ENCODE measurements around the gene MOV10L1. TPM values are rescaled to one million over a fixed set of nuclear protein-coding genes. Genes with fewer than 3 reads are reported as not detected.

Gene MOV10L1
- polyA plus RNA-seq, 1 donor = 1.2 TPM

DNA sequence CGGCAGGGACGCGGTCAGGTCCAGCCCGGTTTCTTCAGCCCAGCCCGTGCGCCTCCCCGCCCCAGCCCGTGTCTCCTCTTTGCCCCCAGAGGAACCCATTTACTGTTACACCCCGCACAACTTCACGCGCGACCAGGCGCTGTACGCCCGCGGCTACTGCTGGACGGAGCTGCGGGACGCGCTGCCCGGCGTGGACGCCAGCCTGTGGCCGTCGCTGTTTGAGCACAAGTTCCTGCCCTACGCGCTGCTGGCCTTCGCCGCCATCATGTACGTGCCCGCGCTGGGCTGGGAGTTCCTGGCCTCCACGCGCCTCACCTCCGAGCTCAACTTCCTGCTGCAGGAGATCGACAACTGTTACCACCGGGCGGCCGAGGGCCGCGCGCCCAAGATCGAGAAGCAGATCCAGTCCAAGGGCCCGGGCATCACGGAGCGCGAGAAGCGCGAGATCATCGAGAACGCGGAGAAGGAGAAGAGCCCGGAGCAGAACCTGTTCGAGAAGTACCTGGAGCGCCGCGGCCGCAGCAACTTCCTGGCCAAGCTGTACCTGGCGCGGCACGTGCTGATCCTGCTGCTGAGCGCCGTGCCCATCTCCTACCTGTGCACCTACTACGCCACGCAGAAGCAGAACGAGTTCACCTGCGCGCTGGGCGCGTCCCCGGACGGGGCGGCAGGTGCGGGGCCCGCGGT lies 87.2 kb downstream of the MOV10L1 start:
- no peak for DNase-seq

DNA sequence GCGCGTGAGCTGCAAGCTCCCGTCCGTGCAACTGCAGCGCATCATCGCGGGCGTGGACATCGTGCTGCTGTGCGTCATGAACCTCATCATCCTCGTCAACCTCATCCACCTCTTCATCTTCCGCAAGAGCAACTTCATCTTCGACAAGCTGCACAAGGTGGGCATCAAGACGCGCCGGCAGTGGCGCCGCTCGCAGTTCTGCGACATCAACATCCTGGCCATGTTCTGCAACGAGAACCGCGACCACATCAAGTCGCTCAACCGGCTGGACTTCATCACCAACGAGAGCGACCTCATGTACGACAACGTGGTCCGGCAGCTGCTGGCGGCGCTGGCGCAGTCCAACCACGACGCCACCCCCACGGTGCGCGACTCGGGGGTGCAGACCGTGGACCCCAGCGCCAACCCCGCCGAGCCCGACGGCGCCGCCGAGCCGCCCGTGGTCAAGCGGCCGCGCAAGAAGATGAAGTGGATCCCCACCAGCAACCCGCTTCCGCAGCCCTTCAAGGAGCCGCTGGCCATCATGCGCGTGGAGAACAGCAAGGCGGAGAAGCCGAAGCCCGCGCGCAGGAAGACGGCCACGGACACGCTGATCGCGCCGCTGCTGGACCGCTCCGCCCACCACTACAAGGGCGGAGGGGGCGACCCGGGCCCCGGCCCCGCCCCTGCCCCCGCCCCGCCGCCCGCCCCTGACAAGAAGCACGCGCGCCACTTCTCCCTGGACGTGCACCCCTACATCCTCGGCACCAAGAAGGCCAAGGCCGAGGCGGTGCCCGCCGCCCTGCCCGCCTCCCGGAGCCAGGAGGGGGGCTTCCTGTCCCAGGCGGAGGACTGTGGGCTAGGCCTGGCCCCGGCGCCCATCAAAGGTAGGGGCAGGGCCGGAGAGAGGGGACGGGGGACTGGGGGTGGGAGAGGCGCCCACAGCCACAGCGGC lies 88.0 kb downstream of the MOV10L1 start:
- no peak for DNase-seq

GRCh38 chr22:50178471-50178864 lies 88.7 kb downstream of the MOV10L1 start:
- no peak for DNase-seq

GRCh38 chr22:50178871-50179869 lies 89.4 kb downstream of the MOV10L1 start:
- DNase-seq = no peak

DNA sequence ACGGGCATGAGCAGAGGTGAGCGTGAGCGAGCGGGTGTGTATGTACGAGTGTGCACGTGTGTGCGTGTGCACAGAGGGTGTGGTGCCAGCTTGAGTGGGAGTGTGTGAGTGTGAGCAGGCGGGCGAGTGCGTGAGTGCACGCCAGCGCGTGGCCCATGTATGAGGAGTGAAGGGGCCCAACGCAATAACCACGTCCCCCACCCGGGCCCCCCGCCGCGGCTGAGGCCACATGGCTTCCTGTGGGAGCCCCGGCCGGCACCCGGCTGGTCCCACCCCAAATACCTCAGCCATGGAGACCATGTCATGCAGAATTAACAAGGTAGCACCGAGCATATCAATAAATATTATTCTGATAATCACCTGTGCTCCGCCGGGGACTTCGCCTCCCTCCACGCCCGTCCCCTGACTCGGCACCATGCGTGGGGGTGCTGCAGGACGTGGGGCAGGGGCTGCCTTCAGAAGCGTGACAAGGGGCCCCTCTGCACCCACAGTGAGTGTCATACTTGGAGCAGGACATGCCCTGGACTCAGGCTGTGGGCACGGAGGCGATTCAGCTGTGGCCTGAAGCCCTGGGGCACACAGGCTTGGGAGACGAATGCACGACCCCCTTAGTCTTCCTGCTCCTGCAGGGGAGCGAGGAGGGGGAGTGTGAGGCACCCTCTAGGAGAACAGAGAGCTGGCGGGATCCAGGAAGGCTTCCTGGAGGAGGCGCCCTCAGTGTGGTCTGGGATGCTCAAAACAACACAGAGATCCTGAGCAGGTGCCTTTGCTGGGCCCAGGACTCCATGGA lies 90.3 kb downstream of the MOV10L1 start:
- no peak for DNase-seq

DNA sequence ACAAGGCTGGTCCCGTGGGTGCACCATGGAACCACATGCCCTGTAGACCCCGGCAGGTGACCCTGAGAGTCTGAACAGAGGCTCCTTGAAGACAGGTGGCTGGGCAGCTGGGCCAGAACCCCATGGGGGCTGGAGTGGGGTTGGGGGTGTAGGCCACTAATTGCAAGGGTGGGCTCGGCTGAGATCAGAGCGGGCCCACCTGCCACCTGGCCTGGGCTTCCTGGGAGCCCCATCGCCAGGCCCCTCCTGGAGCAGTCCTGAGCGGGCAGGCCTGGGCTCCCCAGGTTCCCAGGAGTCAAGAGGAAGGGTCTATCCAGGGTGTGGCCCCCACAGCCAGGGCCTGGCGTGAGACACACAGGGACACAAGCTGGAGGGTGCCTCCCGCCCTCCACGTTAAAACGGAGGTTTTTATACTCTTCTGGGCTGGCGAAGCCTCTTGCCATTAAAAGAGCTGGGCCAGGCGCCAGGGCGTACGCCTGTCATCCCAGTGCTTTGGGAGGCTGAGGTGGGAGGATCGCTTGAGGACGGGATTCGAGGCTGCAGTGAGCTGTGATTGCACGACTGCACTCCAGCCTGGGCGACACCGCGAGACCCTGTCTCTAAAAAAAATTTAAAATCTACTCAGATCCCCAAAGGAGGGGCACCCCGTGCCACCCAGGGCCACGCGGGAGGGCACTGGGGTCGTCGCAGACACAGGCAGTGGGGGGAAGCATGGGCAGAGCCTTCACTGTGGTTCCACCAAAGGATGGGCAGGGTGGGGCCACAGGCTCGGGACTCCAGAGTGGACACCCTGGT lies 91.1 kb downstream of the MOV10L1 start:
- DNase-seq = no peak

DNA sequence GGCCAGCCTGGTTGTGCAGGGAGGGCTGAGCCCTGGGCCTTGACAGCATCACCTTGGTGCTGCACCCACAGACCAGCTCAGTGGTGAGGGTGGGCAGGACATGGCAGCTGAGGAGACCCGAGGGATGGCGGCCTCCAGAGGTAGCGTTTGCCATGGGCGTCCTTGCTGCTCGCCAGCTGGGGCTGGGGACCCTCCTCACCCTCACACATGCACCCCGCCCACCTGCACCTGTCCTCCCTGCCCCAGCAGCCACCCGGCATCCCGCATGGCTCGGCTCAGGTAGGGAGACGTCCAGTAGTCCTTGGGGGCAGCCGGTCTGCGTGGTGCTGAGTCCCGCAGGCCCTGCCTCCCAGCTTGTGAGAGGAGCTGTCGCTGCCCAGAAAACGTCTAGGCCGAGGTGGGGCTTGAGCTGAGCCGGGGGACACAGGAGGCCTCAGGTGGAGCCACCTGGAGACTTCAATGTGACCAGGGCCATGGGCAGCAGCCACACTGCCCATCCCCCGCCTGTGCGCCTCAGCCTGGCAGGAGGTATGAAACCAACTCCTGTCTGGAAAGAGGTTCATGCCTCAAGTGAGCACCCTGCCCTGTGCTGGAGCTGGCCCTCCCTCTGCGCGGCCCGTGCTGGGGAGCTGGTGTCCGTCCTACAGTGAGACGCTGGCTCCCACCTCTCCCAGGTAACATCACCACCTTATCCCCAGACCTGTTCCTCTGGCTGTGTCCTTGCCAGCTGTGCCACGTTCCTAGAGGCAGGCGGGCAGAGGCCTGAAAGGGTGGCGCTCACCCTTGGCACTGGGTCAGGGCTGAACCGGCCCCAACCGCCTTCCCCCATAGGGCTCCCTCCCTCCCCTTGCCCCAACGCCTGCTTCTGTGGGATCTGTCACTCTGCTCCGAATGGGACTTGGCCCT lies 92.6 kb downstream of the MOV10L1 start:
- DNase-seq = no peak

GRCh38 chr22:50183141-50183971 lies 93.5 kb downstream of the MOV10L1 start:
- DNase-seq = no peak

DNA sequence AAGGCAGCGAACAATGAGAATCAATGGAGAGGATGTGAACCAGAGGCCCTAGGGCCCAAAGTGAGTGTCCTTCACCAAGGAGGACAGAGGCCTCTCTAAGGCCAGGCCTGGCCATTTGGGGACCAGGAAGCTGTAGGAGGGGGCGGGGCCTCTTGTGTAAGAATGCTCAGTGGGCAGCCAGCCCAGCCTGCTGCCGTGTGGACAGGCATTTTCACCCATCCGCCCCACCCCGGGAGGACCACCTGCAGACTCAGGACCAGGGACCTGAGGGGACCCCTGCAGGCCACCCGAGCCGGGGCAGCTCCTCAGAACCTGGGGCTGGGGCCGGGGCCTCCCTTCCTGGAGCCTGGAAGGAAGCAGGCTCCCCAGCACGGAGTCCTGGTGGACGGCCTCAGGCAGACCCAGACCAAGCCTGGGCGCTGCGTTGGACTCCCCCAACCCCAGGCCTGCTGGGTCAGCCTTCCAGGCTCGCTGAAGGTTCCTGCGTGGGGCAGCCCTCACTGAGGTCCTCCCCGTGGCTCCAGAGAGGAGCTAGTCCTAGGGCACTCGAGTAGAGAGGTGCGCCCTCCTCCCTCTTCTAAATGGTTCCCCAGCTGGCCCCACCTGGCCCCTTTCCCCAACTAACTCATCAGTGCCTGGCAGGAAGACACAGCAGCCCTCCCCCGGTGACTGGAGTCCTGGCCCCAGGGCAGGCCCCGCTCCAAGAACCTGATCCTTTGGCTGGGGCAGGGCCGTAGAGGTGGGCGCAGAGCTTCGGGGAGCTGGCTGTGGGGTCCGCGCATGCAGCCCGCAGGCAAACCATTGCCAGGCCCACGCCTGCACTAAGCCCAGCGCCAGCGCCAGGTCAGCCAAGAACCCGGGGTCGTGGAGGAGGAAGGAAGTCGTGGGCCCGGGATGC lies 94.4 kb downstream of the MOV10L1 start:
- no peak for DNase-seq

GRCh38 chr22:50184902-50185374 lies 95.1 kb downstream of the MOV10L1 start:
- DNase-seq = no peak

- peak; percentile 85 for DNase-seq
Measured at GRCh38 chr22:50185375-50186087, 95.7 kb downstream of the MOV10L1 start, which contains the start of gene TRABD. TRABD (plus strand) TSS chr22:50185913; CDS start chr22:50193061, 7,148 bp downstream.

GRCh38 chr22:50186181-50186714 lies 96.4 kb downstream of the MOV10L1 start:
- DNase-seq = no peak

DNA sequence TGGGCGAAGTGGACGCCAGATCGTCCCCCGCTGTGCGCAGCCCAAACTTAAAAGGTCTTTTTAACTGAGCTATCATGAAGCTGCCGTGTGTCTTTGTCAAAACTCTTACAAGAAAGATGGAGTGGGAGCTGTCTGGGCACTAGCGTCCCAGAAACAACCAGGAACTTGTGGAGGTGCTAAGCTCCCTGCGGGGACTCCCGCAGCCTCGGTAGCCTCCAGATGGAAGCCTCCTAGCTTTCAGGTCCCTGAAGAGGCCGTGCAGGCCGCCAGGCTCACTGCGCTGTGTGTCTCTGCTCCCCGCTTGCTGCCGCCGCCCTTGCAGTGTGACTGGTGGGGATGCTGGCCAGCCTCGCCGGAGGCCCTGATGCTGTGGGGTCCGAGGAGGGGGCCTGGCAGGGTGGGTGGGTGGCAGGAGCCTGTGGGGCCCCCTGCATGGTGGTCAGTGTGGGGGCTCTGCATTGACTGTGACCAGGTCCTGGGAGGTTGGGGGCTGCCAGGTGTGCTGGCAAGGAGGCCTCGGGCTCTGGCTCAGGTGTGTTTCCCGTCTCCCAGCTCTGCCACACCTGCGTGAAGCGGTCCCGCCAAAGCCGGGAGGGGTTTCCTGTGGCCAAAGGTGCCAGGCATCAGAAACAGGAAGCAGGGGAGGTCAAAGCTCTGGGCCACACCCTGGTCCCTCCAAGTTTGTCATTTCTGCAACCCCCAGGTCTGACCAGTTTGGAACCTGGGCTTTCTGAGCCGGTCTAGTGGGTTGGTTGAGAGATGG lies 97.1 kb downstream of the MOV10L1 start:
- no peak for DNase-seq

GRCh38 chr22:50188356-50188755 lies 98.5 kb downstream of the MOV10L1 start:
- no peak for DNase-seq

GRCh38 chr22:50189184-50189848 lies 99.5 kb downstream of the MOV10L1 start:
- DNase-seq = no peak

All from left kidney (tissue), 2 donors.